A549 (cell line): Measurements from ENCODE around the gene PREX1. TPM values are rescaled to one million over a fixed set of nuclear protein-coding genes. Genes with fewer than 3 reads are reported as not detected.

Source experiments
- ATAC-seq, 2 experiments: fragments of 200-7000 bp in 1 of 2; fragments of >200 bp in 1 of 2; cut with Nextera tagmentation in 1 of 2; cut with Tn5 transposase in 1 of 2; 3 replicates each; pipeline versions ENCODE4 v1.8.0 to v1.9.1; 2018 to 2020; ENCODE audit warnings: mild to moderate bottlenecking in 1 of 2, moderate library complexity in 1 of 2
- CTCF ChIA-PET: fragments of 300-600 bp; sonication (Branson Sonifier 250); formaldehyde crosslinking; extraction: SDS; loops from one replicate; lab custom pipeline; 2021; ENCODE audit warnings: antibody characterized with exemption, inconsistent platforms; lab: Yijun Ruan, JAX
- POLR2A ChIA-PET: fragments of 350-600 bp; formaldehyde crosslinking; extraction: SDS; loops from one replicate; lab custom pipeline; 2021; ENCODE audit warnings: antibody characterized with exemption, inconsistent platforms; lab: Yijun Ruan, JAX
- DNase-seq, 2 experiments: peaks; one replicate each; pipeline versions ENCODE4 v3.0.0 to v3.0.0-alpha.2; 2011 to 2016; ENCODE audit warnings: low read depth in 1 of 2, low spot score in 1 of 2
- FAIRE-seq: peaks from 2 replicates; lab custom pipeline; 2011; peaks lifted over from hg19 to GRCh38; lab: Jason Lieb, UNC
- H3K27ac ChIP-seq, 2 experiments: fragments of >200 bp; sonication (Bioruptor Twin); formaldehyde crosslinking; 3 replicates each; pipeline ENCODE4 v1.5.1; 2016 to 2017
- H3K4me1 ChIP-seq: fragments of >200 bp; sonication (Bioruptor Twin); formaldehyde crosslinking; 3 replicates; pipeline ENCODE4 v1.6.1; 2016
- H3K4me2 ChIP-seq: fragments of >200 bp; sonication (Bioruptor Twin); formaldehyde crosslinking; 3 replicates; pipeline ENCODE4 v1.6.1; 2016
- H3K4me3 ChIP-seq: fragments of >200 bp; sonication (Bioruptor Twin); formaldehyde crosslinking; 3 replicates; pipeline ENCODE4 v1.5.1; 2016
- H3K9me3 ChIP-seq: fragments of >200 bp; sonication (Bioruptor Twin); formaldehyde crosslinking; 3 replicates; pipeline ENCODE4 v1.6.1; 2016
- BCL3 ChIP-seq: fragments of >200 bp; sonication (Bioruptor Twin); formaldehyde crosslinking; IDR thresholded peaks from 3 replicates; pipeline ENCODE4 v1.6.1; 2016
- CBX2 ChIP-seq: fragments of 200-600 bp; sonication (generic); IDR thresholded peaks from 2 replicates; pipeline ENCODE4 v1.6.1; 2016; ENCODE audit warnings: low read depth, mild to moderate bottlenecking, borderline replicate concordance
- CBX8 ChIP-seq: fragments of 200-600 bp; sonication (generic); IDR thresholded peaks from 2 replicates; pipeline ENCODE4 v1.6.1; 2016
- CHD4 ChIP-seq: fragments of 200-600 bp; sonication (generic); IDR thresholded peaks from 2 replicates; pipeline ENCODE4 v1.6.1; 2016; ENCODE audit warnings: antibody characterized with exemption, mild to moderate bottlenecking, borderline replicate concordance
- CTCF ChIP-seq: fragments of >200 bp; sonication (Bioruptor Twin); formaldehyde crosslinking; IDR thresholded peaks from 3 replicates; pipeline ENCODE4 v1.5.1; 2016
- E2F6 ChIP-seq: IDR thresholded peaks from 2 replicates; pipeline ENCODE4 v1.6.1; 2012; ENCODE audit warnings: low read depth, borderline replicate concordance
- EP300 ChIP-seq, 2 experiments: fragments of >200 bp; sonication (Bioruptor Twin); formaldehyde crosslinking; IDR thresholded peaks; 2 replicates in 1 of 2; 3 replicates in 1 of 2; pipeline ENCODE4 v1.6.1; 2016 to 2017
- HES2 ChIP-seq: fragments of >200 bp; sonication (Bioruptor Twin); formaldehyde crosslinking; IDR thresholded peaks from 2 replicates; pipeline ENCODE4 v1.6.1; 2016
- JUN ChIP-seq, 2 experiments: fragments of >200 bp; sonication (Bioruptor Twin); formaldehyde crosslinking; IDR thresholded peaks; 2 replicates in 1 of 2; 3 replicates in 1 of 2; pipeline ENCODE4 v1.6.1; 2016 to 2017
- JUNB ChIP-seq: fragments of >200 bp; sonication (Bioruptor Twin); formaldehyde crosslinking; IDR thresholded peaks from 2 replicates; pipeline ENCODE4 v1.6.1; 2016
- MAX ChIP-seq: IDR thresholded peaks from 2 replicates; pipeline ENCODE4 v1.6.1; 2012
- MAZ ChIP-seq: fragments of 150-350 bp; IDR thresholded peaks from 2 replicates; pipeline ENCODE4 v1.6.1; 2014; ENCODE audit warnings: antibody characterized with exemption, low read depth, low read length, borderline replicate concordance
- MYC ChIP-seq: IDR thresholded peaks from 2 replicates; pipeline ENCODE4 v1.6.1; 2012; ENCODE audit warnings: mild to moderate bottlenecking, inconsistent platforms, low read length, improper control_type of control experiment, borderline replicate concordance
- NR3C1 ChIP-seq: fragments of >200 bp; sonication (Bioruptor Twin); formaldehyde crosslinking; IDR thresholded peaks from 3 replicates; pipeline ENCODE4 v1.6.1; 2017
- PHF8 ChIP-seq: fragments of 200-600 bp; sonication (generic); IDR thresholded peaks from 2 replicates; pipeline ENCODE4 v1.6.1; 2016; ENCODE audit warnings: low read depth, mild to moderate bottlenecking, antibody characterized with exemption, moderate library complexity, borderline replicate concordance
- POLR2A ChIP-seq: IDR thresholded peaks from 2 replicates; pipeline ENCODE4 v1.6.1; 2012; ENCODE audit warnings: mild to moderate bottlenecking, low read length
- RARB ChIP-seq: fragments of 250-450 bp; sonication (Bioruptor Pico); IDR thresholded peaks from 2 replicates; pipeline ENCODE4 v1.8.0; 2021; ENCODE audit warnings: mild to moderate bottlenecking, moderate library complexity
- RCOR1 ChIP-seq: fragments of 150-350 bp; IDR thresholded peaks from 2 replicates; pipeline ENCODE4 v1.6.1; 2014; ENCODE audit warnings: antibody characterized with exemption, low read length, low read depth
- REST ChIP-seq: fragments of 200-600 bp; sonication (generic); IDR thresholded peaks from 2 replicates; pipeline ENCODE4 v1.6.1; 2016; ENCODE audit warnings: antibody characterized with exemption, mild to moderate bottlenecking, moderate library complexity
- SREBF2 ChIP-seq: fragments of 450-650 bp; IDR thresholded peaks from 2 replicates; pipeline ENCODE4 v1.6.1; 2014; ENCODE audit warnings: mild to moderate bottlenecking, moderate library complexity
- USF2 ChIP-seq: fragments of 450-650 bp; IDR thresholded peaks from 2 replicates; pipeline ENCODE4 v1.6.1; 2014; ENCODE audit warnings: antibody characterized with exemption
- ZNF302 ChIP-seq: fragments of 250-450 bp; sonication (Bioruptor Pico); IDR thresholded peaks from 2 replicates; pipeline ENCODE4 v1.9.0; 2021; ENCODE audit warnings: inconsistent platforms, mild to moderate bottlenecking, moderate library complexity
- ZSCAN20 ChIP-seq: fragments of 250-450 bp; sonication (Bioruptor Pico); IDR thresholded peaks from 2 replicates; pipeline ENCODE4 v1.8.0; 2022; ENCODE audit warnings: mild to moderate bottlenecking, moderate library complexity
- WGBS: methylation state at CpG from one replicate; pipeline ENCODE4 v1.1.6; 2017; ENCODE audit errors: missing lambda C conversion rate; 5-methylcytosine and 5-hydroxymethylcytosine counted together
- polyA plus RNA-seq, 4 experiments: library from polyadenylated mRNA; depleted of rRNA in 3 of 4; stranded (reverse); fragments of >200 nt; fragmentation: RNase III in 1 of 4; extraction: RNeasy Plus Mini Kit Qiagen cat#74134 plus additional on column Dnase treatment in 1 of 4; gene quantifications; 2 replicates in 3 of 4; 3 replicates in 1 of 4; pipeline ENCODE4 v1.2.3, GENCODE V29; 2011 to 2017

PREX1 gene
- polyA plus RNA-seq, 2 of the 4 experiments (the other 2 are of a cell fraction) = 3.6 to 4.2 TPM

- Histone ChIP-seq H3K9me3 (no peaks in the 10 kb centered on the region), H3K27ac (peak overlapping the region in 1 of 2 experiments; percentile 11; a peak in 2 of 6 replicates), H3K4me1 (peaks cover 27% of the 10 kb centered on the region), H3K4me2 (peak overlapping the region; percentile 52; the same call in 2 of the 3 replicates), H3K4me3 (no peak overlapping the region)
- ATAC-seq (no peak), FAIRE-seq (no peak), DNase-seq (no peak)
- POLR2A ChIA-PET = no interaction called here
- WGBS = 90% methylated on average over 19 of the region's 19 CpGs
- no peak for TF ChIP-seq JUNB
- no peak for TF ChIP-seq REST
- no peak for TF ChIP-seq NR3C1
- TF ChIP-seq ZNF302 (CRISPR knock-in tag) = no peak
- TF ChIP-seq RARB (CRISPR knock-in tag) = no peak
- TF ChIP-seq MYC = no peak
- no peak for TF ChIP-seq PHF8
- no peak for TF ChIP-seq MAX
- TF ChIP-seq USF2 = no peak
- TF ChIP-seq MAZ = no peak
- CTCF ChIA-PET = interaction anchor here (1.4 to 2.8 kb wide), 3 partner anchors 12 to 130 kb away, joined by 3 to 12 read pairs (median 5); no protein-coding TSS in a partner anchor
Observed at GRCh38 chr20:48786951-48787705, 40.7 kb downstream of the PREX1 start.

GRCh38 chr20:48785801-48786200 lies 42.0 kb downstream of the PREX1 start:
- TF ChIP-seq CBX2 (no peak), EP300 (IDR thresholded peaks at IDR 0.05) (no peak), BCL3 (no peak), SREBF2 (no peak), E2F6 (no peak), HES2 (no peak), CBX8 (no peak), CTCF (no peak), POLR2A (no peak), CHD4 (no peak), ZNF302 (CRISPR knock-in tag) (no peak), ZSCAN20 (CRISPR knock-in tag) (no peak), RARB (CRISPR knock-in tag) (no peak), MYC (no peak), JUN (IDR thresholded peaks at IDR 0.05) (no peak), RCOR1 (no peak)
- TF ChIP-seq, all 56 proteins: peak for 0
- Histone ChIP-seq H3K4me2 (no peak overlapping the region), H3K9me3 (no peaks in the 10 kb centered on the region), H3K27ac (no peak overlapping the region), H3K4me1 (peaks cover 16% of the 10 kb centered on the region; the same call in 2 of the 3 replicates), H3K4me3 (no peak overlapping the region)
- FAIRE-seq (no peak), DNase-seq (no peak), ATAC-seq (no peak)
- ChIA-PET POLR2A (no interaction called here), CTCF (interaction anchor here (1.0 to 1.7 kb wide), 4 partner anchors 10 to 115 kb away, joined by 3 to 5 read pairs (median 3); no protein-coding TSS in a partner anchor)
- WGBS = 90% methylated on average over 7 of the region's 8 CpGs
